Tibial nerve (tissue), 4 donors: ENCODE results near the gene SURF2. TPM values are rescaled to one million over a fixed set of nuclear protein-coding genes. Genes with fewer than 3 reads are reported as not detected.
"Not testable (repeated sequence)": the region's sequence is repeated elsewhere in the genome, so short reads cannot be mapped to it uniquely, and the experiment has no call there.

Experiments used
- DNase-seq, 2 donors: peaks; one replicate each; pipeline ENCODE4 v3.0.0-alpha.2; 2019; ENCODE audit warnings: low spot score in 2 of 2
- H3K27ac ChIP-seq, 4 donors: fragments of 200-600 bp; sonication (generic) in 3 of 4; one replicate each; pipeline ENCODE4 v1.5.1; 2017 to 2019; ENCODE audit warnings: mild to moderate bottlenecking in 1 of 4
- H3K27me3 ChIP-seq, 2 donors: fragments of 200-600 bp; sonication (generic) in 1 of 2; one replicate each; pipeline versions ENCODE4 v1.5.1 to v1.6.0; 2017 to 2019
- H3K36me3 ChIP-seq, 3 donors: fragments of 200-600 bp; sonication (generic); one replicate each; pipeline ENCODE4 v1.5.1; 2018 to 2019
- H3K4me1 ChIP-seq, 4 donors: fragments of 200-600 bp; sonication (generic) in 3 of 4; one replicate each; pipeline ENCODE4 v1.5.1; 2017 to 2019
- H3K4me3 ChIP-seq, 4 donors: fragments of 200-600 bp; sonication (generic) in 3 of 4; one replicate each; pipeline ENCODE4 v1.5.1; 2017 to 2019; ENCODE audit warnings: mild to moderate bottlenecking in 1 of 4, moderate library complexity in 1 of 4
- H3K9me3 ChIP-seq, 4 donors: fragments of 200-600 bp; sonication (generic) in 3 of 4; one replicate each; pipeline ENCODE4 v1.5.1; 2017 to 2019
- CTCF ChIP-seq, 5 experiments: fragments of 200-600 bp in 3 of 5; fragments of 450-650 bp in 2 of 5; sonication (generic) in 3 of 5; IDR thresholded peaks; one replicate each; pipeline ENCODE4 v1.5.1; 2016 to 2019; ENCODE audit warnings: antibody characterized with exemption in 5 of 5, mild to moderate bottlenecking in 3 of 5, moderate library complexity in 2 of 5
- EP300 ChIP-seq, 2 donors: sonication (generic); formaldehyde crosslinking; IDR thresholded peaks; one replicate each; pipeline ENCODE4 v1.6.1; 2017; ENCODE audit warnings: antibody characterized with exemption in 2 of 2, mild to moderate bottlenecking in 1 of 2
- POLR2A ChIP-seq, 2 donors: fragments of 450-650 bp; IDR thresholded peaks; one replicate each; pipeline ENCODE4 v1.6.1; 2017; ENCODE audit warnings: antibody characterized with exemption in 2 of 2, mild to moderate bottlenecking in 2 of 2, moderate library complexity in 2 of 2
- WGBS, 2 donors: methylation state at CpG; one replicate each; pipeline ENCODE4 v1.1.5; 2018; 5-methylcytosine and 5-hydroxymethylcytosine counted together
- total RNA-seq, 4 donors: library from RNA; depleted of rRNA; stranded (reverse); fragments of >200 nt; gene quantifications; one replicate each; pipeline ENCODE4 v1.1.0, GENCODE V29; 2016

SURF2 gene
- total RNA-seq, 4 donors from 2014 or later, result 12.2 to 24.3 (median 23.0) TPM

GRCh38 chr9:133387680-133388079, 31.3 kb downstream of the SURF2 start:
- 85 to 88% methylated on average over 9 of the region's 9 CpGs for WGBS, 2 donors
- H3K4me3 ChIP-seq, result no peak overlapping the region
- TF ChIP-seq POLR2A (IDR thresholded peaks at IDR 0.05) (no peak), CTCF (IDR thresholded peaks at IDR 0.05) (no peak), EP300 (IDR thresholded peaks at IDR 0.05) (no peak)
- peaks cover 0 to 9% of the 10 kb centered on the region in 2 donors for H3K27me3 ChIP-seq
- H3K9me3 ChIP-seq, result no peaks in the 10 kb centered on the region
- no peaks in the 10 kb centered on the region for H3K4me1 ChIP-seq
- no peak for DNase-seq
- no peak overlapping the region for H3K27ac ChIP-seq
- no peaks in the 10 kb centered on the region for H3K36me3 ChIP-seq

- TF ChIP-seq CTCF (IDR thresholded peaks at IDR 0.05) (no peak), POLR2A (IDR thresholded peaks at IDR 0.05) (no peak), EP300 (IDR thresholded peaks at IDR 0.05) (no peak)
- no peaks in the 10 kb centered on the region for H3K9me3 ChIP-seq
- H3K27me3 ChIP-seq, result peaks cover 0 to 12% of the 10 kb centered on the region in 2 donors
- no peaks in the 10 kb centered on the region for H3K4me1 ChIP-seq
- H3K36me3 ChIP-seq, result no peaks in the 10 kb centered on the region
- no peak for DNase-seq
- H3K4me3 ChIP-seq, result no peak overlapping the region
- 90 to 91% methylated on average over 8 to 12 of the region's 12 CpGs for WGBS, 2 donors
- no peak overlapping the region for H3K27ac ChIP-seq
These were observed 32.7 kb downstream of the SURF2 start for GRCh38 chr9:133389025-133389557.

- TF ChIP-seq POLR2A (IDR thresholded peaks at IDR 0.05) (no peak), CTCF (IDR thresholded peaks at IDR 0.05) (no peak)
- WGBS, 2 donors, result 79 to 80% methylated on average over 13 of the region's 13 CpGs
- H3K9me3 ChIP-seq, result no peaks in the 10 kb centered on the region
- no peak overlapping the region for H3K4me3 ChIP-seq
- no peak for DNase-seq
- H3K36me3 ChIP-seq, result no peaks in the 10 kb centered on the region
- H3K4me1 ChIP-seq, result no peaks in the 10 kb centered on the region
- no peak overlapping the region for H3K27ac ChIP-seq
- H3K27me3 ChIP-seq, result peaks cover 0 to 17% of the 10 kb centered on the region in 2 donors
These were observed 33.2 kb downstream of the SURF2 start for GRCh38 chr9:133389562-133389961.

GRCh38 chr9:133390713-133391112, 34.4 kb downstream of the SURF2 start:
- H3K4me1 ChIP-seq, result no peaks in the 10 kb centered on the region
- H3K27me3 ChIP-seq, result peaks cover 0 to 27% of the 10 kb centered on the region in 2 donors
- H3K9me3 ChIP-seq, result no peaks in the 10 kb centered on the region
- 79% methylated on average over 7 of the region's 7 CpGs for WGBS, 2 donors
- H3K4me3 ChIP-seq, result no peak overlapping the region
- H3K27ac ChIP-seq, result no peak overlapping the region
- H3K36me3 ChIP-seq, result no peaks in the 10 kb centered on the region
- TF ChIP-seq CTCF (IDR thresholded peaks at IDR 0.05), result no peak
- TF ChIP-seq EP300 (IDR thresholded peaks at IDR 0.05), result no peak
- no peak for TF ChIP-seq POLR2A (IDR thresholded peaks at IDR 0.05)
- DNase-seq, result no peak

GRCh38 chr9:133391449-133391848, 35.1 kb downstream of the SURF2 start:
- WGBS, 2 donors, result 47 to 67% methylated on average over 1 to 2 of the region's 4 CpGs
- not testable (repeated sequence) for H3K4me3 ChIP-seq

GRCh38 chr9:133392308-133392707, 36.0 kb downstream of the SURF2 start:
- WGBS, 2 donors, result 94% methylated on average over 3 of the region's 3 CpGs
- H3K27me3 ChIP-seq, result peaks cover 0 to 27% of the 10 kb centered on the region in 2 donors
- not testable (repeated sequence) for H3K4me3 ChIP-seq, H3K27ac ChIP-seq, H3K9me3 ChIP-seq, DNase-seq, H3K36me3 ChIP-seq, H3K4me1 ChIP-seq

More at GRCh38 chr9:133391449-133391848, 35.1 kb downstream of the SURF2 start:
- not testable (repeated sequence) for H3K27ac ChIP-seq, H3K9me3 ChIP-seq, DNase-seq, H3K36me3 ChIP-seq, H3K4me1 ChIP-seq
- H3K27me3 ChIP-seq, result peaks cover 0 to 27% of the 10 kb centered on the region in 2 donors
